IMR-90 (cell line): ENCODE results near the gene TCF12. TPM values are rescaled to one million over a fixed set of nuclear protein-coding genes. Genes with fewer than 3 reads are reported as not detected.

ENCODE experiments used
- ATAC-seq: fragments of 200-7000 bp; cut with Tn5 transposase; 2 replicates; pipeline ENCODE4 v1.9.1; 2020; ENCODE audit warnings: low read depth, mild to moderate bottlenecking, moderate library complexity
- BruUV-seq: library from RNA; stranded (reverse); fragments of 400-500 nt; replicated peaks from 2 replicates; lab custom pipeline; 2021; lab: Mats Ljungman, UMichigan
- CTCF ChIA-PET: fragments of 300-600 bp; formaldehyde crosslinking; extraction: SDS; loops from one replicate; lab custom pipeline; 2021; ENCODE audit warnings: antibody characterized with exemption; lab: Yijun Ruan, JAX
- POLR2A ChIA-PET: fragments of 300-600 bp; sonication (Branson Sonifier 250); formaldehyde crosslinking; loops from one replicate; lab custom pipeline; 2022; ENCODE audit warnings: antibody characterized with exemption; ENCODE audit not compliant: unreplicated experiment; lab: Charles Lee
- DNase-seq: peaks from one replicate; pipeline ENCODE4 v3.0.0; 2013
- H2AFZ ChIP-seq: replicated peaks from 2 replicates; pipeline ENCODE3; 2013; ENCODE audit warnings: low read length, mild to moderate bottlenecking; ENCODE audit not compliant: poor library complexity
- H2AK5ac ChIP-seq: 2 replicates; pipeline ENCODE4 v1.6.1; 2013; ENCODE audit warnings: low read depth, low read length, inconsistent platforms
- H2AK9ac ChIP-seq: replicated peaks from 2 replicates; pipeline ENCODE3; 2013; ENCODE audit warnings: mild to moderate bottlenecking, low read depth, low read length, moderate library complexity; ENCODE audit not compliant: poor library complexity
- H2BK120ac ChIP-seq: 2 replicates; pipeline ENCODE4 v1.6.1; 2013; ENCODE audit warnings: low read depth, low read length, inconsistent platforms
- H2BK15ac ChIP-seq: 3 replicates; pipeline ENCODE4 v1.6.1; 2013; ENCODE audit warnings: low read depth, low read length, inconsistent platforms
- H2BK20ac ChIP-seq: 2 replicates; pipeline ENCODE4 v1.6.1; 2013; ENCODE audit warnings: low read depth, mild to moderate bottlenecking, inconsistent platforms, low read length, moderate library complexity
- H2BK5ac ChIP-seq: 2 replicates; pipeline ENCODE4 v1.6.1; 2013; ENCODE audit warnings: mild to moderate bottlenecking, low read depth, low read length, inconsistent platforms; ENCODE audit not compliant: poor library complexity, severe bottlenecking
- H3K14ac ChIP-seq: replicated peaks from 2 replicates; pipeline ENCODE4 v1.6.1; 2013; ENCODE audit warnings: low read depth, low read length, inconsistent platforms
- H3K18ac ChIP-seq: 2 replicates; pipeline ENCODE4 v1.6.1; 2013; ENCODE audit warnings: low read depth, low read length, control low read depth
- H3K23ac ChIP-seq: 2 replicates; pipeline ENCODE4 v1.6.1; 2013; ENCODE audit warnings: low read depth, low read length, inconsistent platforms
- H3K27ac ChIP-seq: 2 replicates; pipeline ENCODE4 v1.5.1; 2013; ENCODE audit warnings: mild to moderate bottlenecking, control low read depth, low read length; ENCODE audit not compliant: insufficient read depth
- H3K27me3 ChIP-seq: 2 replicates; pipeline ENCODE4 v1.6.1; 2013; ENCODE audit warnings: low read length; ENCODE audit not compliant: control insufficient read depth, insufficient read depth
- H3K36me3 ChIP-seq: 2 replicates; pipeline ENCODE4 v1.6.1; 2013; ENCODE audit warnings: low read length, mixed read lengths; ENCODE audit not compliant: control insufficient read depth, insufficient read depth
- H3K4ac ChIP-seq: 2 replicates; pipeline ENCODE4 v1.6.1; 2013; ENCODE audit warnings: low read depth, low read length, inconsistent platforms
- H3K4me1 ChIP-seq: 2 replicates; pipeline ENCODE4 v1.6.1; 2013; ENCODE audit warnings: low read length, mixed read lengths; ENCODE audit not compliant: control insufficient read depth, insufficient read depth
- H3K4me2 ChIP-seq: 2 replicates; pipeline ENCODE4 v1.6.1; 2013; ENCODE audit warnings: low read depth, mild to moderate bottlenecking, control low read depth, low read length, moderate library complexity
- H3K4me3 ChIP-seq: 2 replicates; pipeline ENCODE4 v1.5.1; 2013; ENCODE audit warnings: low read depth, mild to moderate bottlenecking, control low read depth, low read length, moderate library complexity; ENCODE audit not compliant: insufficient read depth
- H3K56ac ChIP-seq: 2 replicates; pipeline ENCODE4 v1.6.1; 2013; ENCODE audit warnings: low read length, inconsistent platforms; ENCODE audit not compliant: insufficient read depth; ENCODE audit errors: extremely low read depth
- H3K79me1 ChIP-seq, 2 experiments: 2 replicates each; pipeline ENCODE4 v1.6.1; 2013; ENCODE audit warnings: low read length in 2 of 2, inconsistent platforms in 1 of 2, low read depth in 1 of 2
- H3K9ac ChIP-seq: 2 replicates; pipeline ENCODE4 v1.6.1; 2013; ENCODE audit warnings: low read depth, low read length, control low read depth
- H3K9me1 ChIP-seq: 2 replicates; pipeline ENCODE4 v1.6.1; 2013; ENCODE audit warnings: low read length, inconsistent platforms; ENCODE audit not compliant: insufficient read depth
- H3K9me3 ChIP-seq: 2 replicates; pipeline ENCODE4 v1.6.1; 2013; ENCODE audit warnings: low read length; ENCODE audit not compliant: control insufficient read depth, insufficient read depth
- H4K20me1 ChIP-seq: 2 replicates; pipeline ENCODE4 v1.6.1; 2013; ENCODE audit warnings: low read length, inconsistent platforms; ENCODE audit not compliant: insufficient read depth
- H4K5ac ChIP-seq: 2 replicates; pipeline ENCODE4 v1.6.1; 2013; ENCODE audit warnings: mild to moderate bottlenecking, low read depth, low read length, control low read depth
- H4K8ac ChIP-seq, 2 experiments: 2 replicates each; pipeline ENCODE4 v1.6.1; 2013; ENCODE audit warnings: low read depth in 2 of 2, low read length in 2 of 2, control low read depth in 1 of 2, inconsistent platforms in 1 of 2
- H4K91ac ChIP-seq: 2 replicates; pipeline ENCODE4 v1.6.1; 2013; ENCODE audit warnings: low read depth, low read length, inconsistent platforms; ENCODE audit not compliant: insufficient read depth
- CHD1 ChIP-seq: IDR thresholded peaks from 2 replicates; pipeline ENCODE4 v1.6.1; 2012; ENCODE audit warnings: low read depth, low read length, improper control_type of control experiment
- MAFK ChIP-seq: IDR thresholded peaks from 2 replicates; pipeline ENCODE4 v1.6.1; 2012; ENCODE audit warnings: low read depth, low read length, improper control_type of control experiment
- NFE2L2 ChIP-seq: fragments of 150-350 bp; IDR thresholded peaks from 2 replicates; pipeline ENCODE4 v1.6.1; 2016; ENCODE audit warnings: low read depth, mild to moderate bottlenecking, low read length
- RCOR1 ChIP-seq: IDR thresholded peaks from 2 replicates; pipeline ENCODE4 v1.6.1; 2012; ENCODE audit warnings: mild to moderate bottlenecking, low read length, improper control_type of control experiment; ENCODE audit not compliant: insufficient replicate concordance
- RFX5 ChIP-seq: IDR thresholded peaks from 2 replicates; pipeline ENCODE4 v1.8.0; 2012; ENCODE audit warnings: low read depth, mild to moderate bottlenecking, low read length, moderate library complexity
- SMC3 ChIP-seq: fragments of 150-350 bp; IDR thresholded peaks from 2 replicates; pipeline ENCODE4 v1.6.1; 2016; ENCODE audit warnings: low read depth, mild to moderate bottlenecking, antibody characterized with exemption, low read length, moderate library complexity
- WGBS, 2 experiments: methylation state at CpG; one replicate each; pipeline versions ENCODE4 v1.1.5 to v1.1.7; 2013; ENCODE audit warnings: missing lambda C conversion rate in 2 of 2; ENCODE audit not compliant: insufficient read length in 1 of 2; ENCODE audit errors: extremely low coverage in 2 of 2; 5-methylcytosine and 5-hydroxymethylcytosine counted together
- dilution Hi-C: fragments of 300-500 bp; cut with HindIII; formaldehyde crosslinking; loops from one replicate; pipeline ENCODE4 v1.14.3; 2018; ENCODE audit warnings: low sequenced_read_pairs; ENCODE audit not compliant: unreplicated experiment
- in situ Hi-C: fragments of 300-500 bp; cut with MboI; formaldehyde crosslinking; loops from 3 replicates; pipeline ENCODE4 v1.14.3; 2019; ENCODE audit warnings: low sequenced_read_pairs, inconsistent platforms, mixed read lengths
- intact Hi-C: fragments of 100-400 bp; cut with micrococcal nuclease; formaldehyde crosslinking; loops from 2 replicates; pipeline ENCODE4 v1.10.0; 2022
- polyA plus RNA-seq, 3 experiments: library from polyadenylated mRNA; depleted of rRNA; stranded (reverse); fragments of >200 nt; gene quantifications; 2 replicates each; pipeline ENCODE4 v1.2.3, GENCODE V29; 2012; ENCODE audit warnings: low replicate concordance in 1 of 3
- total RNA-seq: library from RNA; depleted of rRNA; stranded (reverse); fragments of >200 nt; gene quantifications from 2 replicates; pipeline ENCODE4 v1.2.3, GENCODE V29; 2012
- TF ChIP-seq, protein P1 (sequence below): fragments of 150-350 bp; IDR thresholded peaks from 2 replicates; pipeline ENCODE4 v1.6.1; 2017; ENCODE audit warnings: mild to moderate bottlenecking, antibody characterized with exemption, low read length, low read depth

Gene TCF12
- total and polyA plus RNA-seq, 2 of the 4 experiments (the other 2 are of a cell fraction), result 79.4 to 160 TPM

DNA sequence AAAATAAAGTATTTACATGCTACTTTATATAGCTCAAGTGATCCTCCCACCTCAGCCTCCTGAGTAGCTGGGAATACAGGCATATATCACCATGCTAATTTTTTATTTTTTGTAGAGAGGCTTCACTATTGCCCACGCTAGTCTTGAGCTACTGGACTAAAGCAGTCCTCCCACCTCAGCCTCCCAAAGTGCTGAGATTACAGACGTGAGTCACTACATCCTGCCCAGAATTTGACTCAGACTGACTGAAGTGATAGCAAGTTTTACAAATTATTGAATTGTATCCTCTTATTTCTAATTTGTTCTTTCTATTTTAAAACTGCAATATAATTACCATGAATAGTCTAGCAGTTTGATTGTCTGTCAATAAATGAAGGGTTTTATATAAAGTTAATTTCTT, 247.5 kb downstream of the TCF12 start:
- Histone ChIP-seq H3K9me1 (0 out of 2 replicates have a peak, but pooled peaks cover under 1% of the 10 kb centered on the region), H3K79me1 (peaks cover 15 to 39% of the 10 kb centered on the region in 2 experiments), H2AK9ac (no peak overlapping the region), H3K9me3 (no peaks in the 10 kb centered on the region), H2BK15ac (no peak overlapping the region), H2AK5ac (no peak overlapping the region), H3K27ac (no peak overlapping the region), H4K5ac (no peak overlapping the region), H3K27me3 (no peaks in the 10 kb centered on the region), H2BK5ac (no peak overlapping the region), H4K91ac (no peak overlapping the region), H3K14ac (no peak overlapping the region), H3K4me1 (0 out of 2 replicates have a peak, but pooled peaks cover 2% of the 10 kb centered on the region), H4K20me1 (peaks cover 1% of the 10 kb centered on the region), H3K36me3 (peaks cover 7% of the 10 kb centered on the region), H2BK120ac (no peak overlapping the region), H3K18ac (no peak overlapping the region), H3K4me3 (no peak overlapping the region), H3K56ac (no peak overlapping the region), H3K4me2 (no peak overlapping the region), H4K8ac (no peak overlapping the region), H3K4ac (no peak overlapping the region; the same call in 1 of the 2 replicates), H2BK20ac (no peak overlapping the region), H3K9ac (no peak overlapping the region), H2AFZ (no peak overlapping the region), H3K23ac (no peak overlapping the region)
- no TSS peak for BruUV-seq
- ATAC-seq (peak; percentile 40; the same call in 1 of the 2 replicates), DNase-seq (peak; percentile 59)
- in situ Hi-C loops (no loop called here), intact Hi-C loops (no loop called here), dilution Hi-C loops (no loop called here)
- POLR2A ChIA-PET, result no interaction called here
- CTCF ChIA-PET, result no interaction called here
- TF ChIP-seq SMC3 (no peak), RFX5 (no peak), NFE2L2 (no peak), MAFK (no peak), CHD1 (no peak), RCOR1 (no peak)
- TF ChIP-seq, protein P1, sequence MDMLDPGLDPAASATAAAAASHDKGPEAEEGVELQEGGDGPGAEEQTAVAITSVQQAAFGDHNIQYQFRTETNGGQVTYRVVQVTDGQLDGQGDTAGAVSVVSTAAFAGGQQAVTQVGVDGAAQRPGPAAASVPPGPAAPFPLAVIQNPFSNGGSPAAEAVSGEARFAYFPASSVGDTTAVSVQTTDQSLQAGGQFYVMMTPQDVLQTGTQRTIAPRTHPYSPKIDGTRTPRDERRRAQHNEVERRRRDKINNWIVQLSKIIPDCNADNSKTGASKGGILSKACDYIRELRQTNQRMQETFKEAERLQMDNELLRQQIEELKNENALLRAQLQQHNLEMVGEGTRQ, result no peak
- no CpG with 5 or more reads among the region's 2 CpGs for WGBS, 2 experiments
